Putamen (tissue), 1 donor: Measurements from ENCODE around the gene WBP1.
"Not testable (repeated sequence)": the region's sequence is repeated elsewhere in the genome, so short reads cannot be mapped to it uniquely, and the experiment has no call there.

Experiments used
- DNase-seq: peaks from one replicate; pipeline ENCODE4 v3.0.0-alpha.2; 2016; ENCODE audit warnings: low spot score

The WBP1 gene

DNA sequence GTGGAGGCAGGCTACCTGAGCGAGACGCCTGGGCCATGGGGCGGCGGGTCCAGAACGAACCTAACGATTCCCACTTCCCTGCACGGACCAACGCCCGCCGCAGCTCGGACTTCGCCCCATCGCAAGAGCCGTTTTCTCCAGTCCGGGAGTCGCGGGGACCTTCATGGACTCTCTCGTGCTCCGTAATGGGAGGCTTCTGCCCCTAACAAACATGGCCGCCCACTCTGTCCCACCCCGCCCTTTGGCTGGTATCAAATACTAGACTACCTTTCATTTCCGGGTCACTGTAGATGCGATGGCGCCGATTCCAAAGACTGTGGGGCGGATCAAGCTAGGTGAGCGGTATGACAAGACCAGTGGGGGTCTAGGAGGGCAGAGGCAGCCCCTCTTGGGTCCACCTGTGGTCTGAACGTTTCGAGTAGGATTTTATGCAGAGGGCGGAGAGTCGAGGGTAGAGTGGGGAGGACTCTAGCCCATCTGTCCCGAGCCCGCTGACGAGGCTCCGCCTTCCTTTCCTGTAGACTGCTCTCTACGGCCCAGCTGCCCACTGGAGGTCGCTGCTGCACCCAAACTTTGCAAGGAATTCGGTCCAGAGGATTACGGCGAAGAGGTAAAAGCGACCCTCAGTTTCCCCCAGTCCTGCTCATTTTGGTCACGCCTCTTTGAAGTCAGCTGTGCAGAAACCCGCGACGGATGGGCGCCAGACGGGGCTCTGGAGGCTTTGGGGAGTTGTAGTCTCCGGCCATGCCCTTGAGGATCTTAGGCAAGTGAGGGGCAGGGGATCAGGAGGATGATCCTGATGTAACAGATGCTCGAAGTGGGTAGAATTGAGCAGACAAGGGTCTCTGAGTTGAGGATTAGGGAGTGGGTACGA, 24.8 kb downstream of the WBP1 start, which contains the start of the genes CCDC142 and TTC31:
CCDC142 (minus strand) TSS at position 198 of the 874 bp plus-strand sequence; CDS start at position 37, 161 bp downstream.
TTC31 (plus strand) TSS at position 281 of the 874 bp plus-strand sequence; CDS start at position 296, 15 bp downstream.
- DNase-seq = peak; percentile 97

DNA sequence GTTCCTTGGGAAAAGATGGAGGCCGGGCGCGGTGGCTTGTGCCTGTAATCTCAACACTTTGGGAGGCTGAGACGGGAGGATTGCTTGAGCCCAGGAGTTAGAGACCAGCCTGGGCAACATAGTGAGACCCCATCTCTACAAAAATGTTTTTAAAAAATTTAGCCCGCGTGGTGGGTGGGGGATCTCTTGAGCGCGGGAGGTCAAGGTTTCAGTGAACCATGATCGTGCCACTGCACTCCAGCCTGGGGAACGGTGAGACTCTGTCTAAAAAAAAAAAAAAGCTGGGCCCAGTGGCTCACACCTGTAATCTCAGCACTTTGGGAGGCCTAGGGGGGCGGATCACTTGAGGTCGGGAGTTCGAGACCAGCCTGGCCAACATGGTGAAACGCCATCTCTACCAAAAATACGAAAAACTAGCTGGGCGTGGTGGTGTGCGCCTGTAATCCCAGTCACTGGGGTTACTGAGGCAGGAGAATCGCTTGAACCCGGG, 25.5 kb downstream of the WBP1 start:
- not testable (repeated sequence) for DNase-seq

DNA sequence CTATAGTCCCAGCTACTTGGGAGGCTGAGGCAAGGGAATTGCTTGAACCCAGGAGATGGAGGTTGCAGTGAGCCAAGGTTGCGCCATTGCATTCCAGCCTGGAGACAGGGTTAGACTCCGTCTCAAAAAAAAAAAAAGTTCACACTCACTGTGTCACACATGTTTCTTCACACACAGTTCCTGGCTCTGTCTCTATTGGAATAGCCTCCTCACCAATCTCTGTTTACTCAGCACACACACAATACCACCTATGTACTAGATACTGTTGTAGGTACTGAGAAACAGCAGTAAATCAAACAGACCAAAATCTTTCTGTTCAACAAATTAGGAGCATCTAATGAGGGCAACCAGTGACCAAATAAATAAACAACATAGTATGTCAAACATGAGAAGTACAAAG, 27.9 kb downstream of the WBP1 start:
- DNase-seq = no peak

DNA sequence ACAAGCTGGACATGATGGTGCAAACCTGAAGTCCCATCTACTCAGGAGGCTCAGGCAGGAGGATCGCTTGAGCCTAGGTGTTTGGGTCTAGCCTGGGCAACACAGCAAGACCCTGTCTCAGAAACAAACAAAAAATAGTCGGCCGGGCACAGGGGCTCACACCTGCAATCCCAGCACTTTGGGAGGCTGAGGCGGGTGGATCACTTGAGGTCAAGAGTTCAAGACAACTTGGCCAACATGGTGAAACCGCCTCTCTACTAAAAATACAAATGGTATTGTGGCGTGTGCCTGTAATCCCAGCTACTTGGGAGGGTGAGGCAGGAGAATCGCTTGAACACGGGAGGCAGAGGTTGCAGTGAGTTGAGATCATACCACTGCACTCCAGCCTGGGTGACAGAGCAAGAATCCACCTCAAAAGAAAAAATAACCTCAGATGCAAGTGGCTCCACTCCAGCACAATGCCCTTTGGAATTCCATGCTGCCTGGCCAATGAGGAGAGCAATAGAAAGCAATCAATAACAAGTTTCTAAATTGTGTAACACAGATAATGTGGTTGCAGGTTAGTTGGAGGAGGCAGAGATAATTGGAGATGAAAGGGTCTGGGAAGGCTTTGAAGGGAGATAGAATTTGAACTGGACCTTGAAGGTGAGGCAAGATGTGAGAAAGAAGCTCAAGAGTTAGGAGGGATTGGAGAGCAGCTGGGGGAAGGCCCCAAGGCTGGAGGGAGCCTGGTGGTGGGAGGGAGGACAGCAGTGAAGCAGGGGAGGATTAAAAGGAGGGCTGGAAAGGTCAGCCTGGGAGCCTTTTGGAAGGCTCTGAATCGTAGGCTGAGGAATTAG, 30.6 kb downstream of the WBP1 start:
- DNase-seq = no peak

DNA sequence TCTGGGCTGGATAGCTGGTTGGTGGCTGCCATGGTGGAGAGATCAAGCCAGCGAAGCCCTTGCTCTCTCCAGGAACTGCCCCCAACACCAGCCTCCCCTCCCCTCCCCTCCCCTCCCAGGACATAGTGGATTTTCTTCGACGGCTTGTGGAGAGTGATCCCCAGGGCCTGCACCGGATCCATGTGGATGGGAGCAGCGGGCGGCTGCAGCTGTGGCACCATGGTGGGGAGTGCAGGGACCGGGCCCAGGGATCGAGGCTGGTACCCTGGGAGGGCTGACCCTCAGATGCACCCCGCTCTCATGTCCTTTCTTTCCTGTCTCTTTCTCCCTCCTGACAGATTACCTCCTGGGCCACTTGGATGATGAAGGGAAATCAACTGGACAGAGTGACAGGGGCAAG, 31.7 kb downstream of the WBP1 start:
- no peak for DNase-seq

DNA sequence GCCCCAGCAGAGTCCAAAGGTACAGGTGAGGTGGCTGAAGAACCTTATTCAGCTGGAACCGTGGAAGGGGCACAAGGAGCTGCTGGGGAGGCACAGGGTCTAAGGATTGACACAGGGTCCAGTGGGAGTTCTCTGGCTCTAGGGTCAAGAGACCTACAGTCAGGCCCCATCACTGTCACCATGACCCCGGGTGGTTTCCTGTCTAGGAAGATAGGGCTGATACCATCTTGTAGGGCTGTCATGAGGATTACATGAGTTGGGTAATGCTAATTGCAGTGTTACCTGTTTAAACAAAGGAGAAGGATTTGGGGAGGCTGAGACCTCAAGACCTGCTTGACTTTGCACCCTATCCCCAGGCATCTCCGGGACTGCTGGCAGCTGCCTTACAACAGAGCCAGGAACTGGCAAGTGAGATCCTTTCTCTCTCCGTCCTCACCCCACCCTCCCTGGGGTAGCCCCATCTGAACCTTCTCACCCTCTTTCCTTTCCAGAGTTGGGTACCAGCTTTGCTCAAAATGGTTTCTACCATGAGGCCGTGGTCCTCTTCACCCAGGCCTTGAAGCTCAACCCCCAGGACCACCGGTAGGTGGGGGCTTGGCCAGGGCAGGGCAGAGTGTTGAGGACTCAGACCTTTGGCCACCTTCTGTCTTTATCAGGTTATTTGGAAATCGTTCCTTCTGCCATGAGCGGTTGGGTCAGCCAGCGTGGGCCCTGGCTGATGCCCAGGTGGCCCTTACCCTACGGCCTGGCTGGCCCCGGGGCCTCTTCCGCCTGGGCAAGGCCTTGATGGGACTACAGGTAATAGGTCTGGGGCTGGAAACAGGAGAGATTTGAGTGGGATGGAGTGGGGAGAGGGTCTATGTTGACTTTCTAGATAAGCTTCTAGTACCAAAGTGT, 33.7 kb downstream of the WBP1 start:
- no peak for DNase-seq

DNA sequence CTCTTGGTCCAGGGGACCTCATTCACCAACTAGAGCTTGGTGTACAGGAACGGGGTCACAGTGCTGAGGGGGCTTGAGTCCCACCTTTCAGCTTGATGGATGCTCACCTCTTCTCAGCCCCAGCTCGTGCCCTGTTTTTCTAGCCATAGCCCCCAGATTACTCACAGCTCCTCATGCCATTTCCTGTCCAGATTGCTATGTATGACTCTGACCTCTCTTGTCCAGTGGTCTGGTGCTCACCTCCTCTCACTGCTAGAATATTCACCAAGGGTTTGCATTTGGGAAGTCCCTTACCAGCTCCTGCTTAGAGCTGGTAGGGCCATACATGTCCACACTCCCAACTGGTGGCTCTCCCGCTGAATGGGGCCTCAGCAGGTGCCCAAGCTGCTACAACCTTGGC, 35.3 kb downstream of the WBP1 start:
- DNase-seq = no peak

DNA sequence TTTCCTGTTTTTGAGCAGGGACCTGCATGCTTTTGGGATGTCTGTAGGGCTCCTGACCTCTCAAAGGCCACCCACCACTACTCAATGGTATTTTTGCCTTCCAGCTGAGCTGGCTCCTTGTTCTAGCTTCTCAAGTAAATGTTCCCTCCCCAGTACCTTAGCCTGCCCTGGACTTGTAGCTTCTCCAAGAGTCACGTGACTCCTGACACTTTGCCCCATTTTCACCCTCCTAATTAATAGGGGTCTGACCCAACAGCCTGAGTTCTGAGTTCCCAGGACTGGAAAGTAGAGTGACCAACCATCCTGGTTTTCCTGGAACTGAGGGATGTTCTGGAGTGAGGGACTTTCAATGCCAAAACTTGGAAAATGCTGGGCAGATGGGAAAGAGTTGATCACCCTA, 37.2 kb downstream of the WBP1 start:
- no peak for DNase-seq

DNA sequence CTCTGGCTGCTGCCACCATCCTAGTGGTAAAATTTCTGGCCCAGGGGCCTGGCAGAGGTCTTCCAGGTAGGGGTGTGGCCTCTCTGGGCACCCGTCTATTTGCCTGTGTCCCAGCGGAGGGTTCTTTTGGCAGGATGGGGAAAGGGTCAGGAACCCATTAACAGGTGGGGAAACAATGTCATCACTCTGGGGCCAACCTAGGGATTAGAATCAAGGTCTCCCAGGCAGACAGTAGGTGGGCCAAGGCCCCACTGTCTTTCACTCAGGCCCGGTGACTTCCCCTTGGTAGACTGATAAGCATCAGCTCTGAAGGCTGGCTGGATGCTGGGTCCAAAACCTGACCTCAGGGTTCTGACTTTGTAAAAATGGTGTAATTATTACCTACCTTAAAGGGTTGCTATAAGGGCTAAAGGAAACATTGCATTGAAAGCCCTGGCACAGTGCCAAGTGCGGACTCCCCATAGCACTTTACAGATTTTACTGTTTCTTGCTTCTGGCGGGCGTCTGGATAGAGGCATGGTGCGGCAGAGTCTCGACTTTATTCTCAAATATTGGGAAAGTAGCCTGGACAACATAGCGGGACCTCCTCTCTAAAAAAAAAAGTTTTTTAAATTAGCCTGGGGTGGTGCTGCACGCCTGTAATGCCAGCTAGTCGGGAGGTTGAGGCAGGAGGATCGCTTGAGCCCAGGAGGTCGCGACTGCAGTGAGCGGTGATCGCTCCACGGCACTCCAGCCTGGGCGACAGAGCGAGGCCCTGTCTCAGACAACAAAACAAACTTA, 38.9 kb downstream of the WBP1 start:
- no peak for DNase-seq

DNA sequence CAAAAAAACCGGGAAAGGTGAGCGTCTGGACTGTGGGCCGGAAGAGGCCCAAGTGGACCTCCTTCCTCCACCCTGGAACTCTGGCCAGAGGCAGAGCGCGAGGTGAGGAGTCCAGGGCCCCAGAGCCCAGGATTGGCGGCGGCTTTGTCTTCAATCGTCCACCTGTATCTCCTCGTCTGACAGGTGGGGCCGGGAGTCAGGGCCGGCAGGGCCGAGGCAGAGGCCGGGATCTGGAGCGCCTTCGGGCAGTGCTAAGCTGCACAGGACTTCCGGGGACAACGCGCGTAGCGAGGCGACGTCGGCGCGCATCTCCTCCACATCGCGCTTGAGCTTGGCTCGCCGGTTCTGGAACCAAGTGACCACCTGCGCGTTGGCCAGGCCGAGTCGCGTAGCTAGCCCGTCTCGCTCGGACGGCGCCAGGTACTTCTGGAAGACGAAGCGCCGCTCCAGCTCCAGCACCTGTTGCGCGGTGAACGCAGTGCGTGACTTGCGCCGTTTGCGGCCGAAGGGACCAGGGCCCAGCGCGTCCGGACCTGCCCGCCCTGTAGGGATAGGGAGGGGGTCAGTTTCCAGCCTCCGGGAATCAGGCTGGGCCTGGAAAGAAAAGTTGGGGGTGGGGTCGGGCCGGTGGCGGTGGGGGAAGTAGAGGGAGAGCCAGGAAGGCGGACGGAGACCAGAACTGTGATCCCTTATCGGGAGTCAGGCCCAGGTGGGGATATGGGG, 39.7 kb downstream of the WBP1 start:
- no peak for DNase-seq

DNA sequence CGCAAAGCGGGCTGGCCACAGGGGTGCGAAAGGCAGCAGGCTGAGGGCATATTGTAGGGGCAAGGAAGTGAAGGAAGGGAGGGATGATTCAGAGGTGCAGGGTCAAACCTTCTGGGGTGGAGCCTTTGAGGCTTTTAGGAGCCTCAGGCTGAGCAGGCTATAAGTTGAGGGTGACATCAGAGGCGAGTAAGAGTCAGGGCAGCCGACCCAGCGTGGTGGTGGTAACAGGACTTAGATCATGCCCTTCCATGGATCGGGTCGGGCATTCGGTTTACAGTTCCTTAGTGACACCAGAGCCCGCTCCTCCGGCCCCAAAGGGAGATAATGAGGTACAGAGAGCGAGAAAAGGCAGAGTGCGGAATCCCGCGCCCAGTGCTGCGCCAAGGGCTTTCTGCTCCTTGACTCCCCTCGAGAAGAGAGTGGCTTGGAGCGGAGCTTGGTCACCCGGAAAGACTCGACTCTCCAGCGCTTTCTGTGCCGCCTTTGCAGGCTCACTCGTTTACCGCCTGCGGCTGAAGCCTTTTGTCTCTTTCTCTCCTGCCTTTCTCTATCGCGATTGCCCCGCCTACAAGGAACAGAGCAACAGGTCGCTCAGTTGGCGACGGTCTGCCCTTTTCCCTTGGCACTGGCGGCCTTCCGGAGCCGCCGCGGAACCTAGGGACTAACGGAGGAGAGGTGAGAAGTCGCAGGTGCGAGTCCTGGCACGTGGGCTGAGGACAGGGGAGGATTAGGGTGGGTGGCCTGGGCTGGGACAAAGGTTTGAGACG, 40.4 kb downstream of the WBP1 start:
- DNase-seq = no peak

DNA sequence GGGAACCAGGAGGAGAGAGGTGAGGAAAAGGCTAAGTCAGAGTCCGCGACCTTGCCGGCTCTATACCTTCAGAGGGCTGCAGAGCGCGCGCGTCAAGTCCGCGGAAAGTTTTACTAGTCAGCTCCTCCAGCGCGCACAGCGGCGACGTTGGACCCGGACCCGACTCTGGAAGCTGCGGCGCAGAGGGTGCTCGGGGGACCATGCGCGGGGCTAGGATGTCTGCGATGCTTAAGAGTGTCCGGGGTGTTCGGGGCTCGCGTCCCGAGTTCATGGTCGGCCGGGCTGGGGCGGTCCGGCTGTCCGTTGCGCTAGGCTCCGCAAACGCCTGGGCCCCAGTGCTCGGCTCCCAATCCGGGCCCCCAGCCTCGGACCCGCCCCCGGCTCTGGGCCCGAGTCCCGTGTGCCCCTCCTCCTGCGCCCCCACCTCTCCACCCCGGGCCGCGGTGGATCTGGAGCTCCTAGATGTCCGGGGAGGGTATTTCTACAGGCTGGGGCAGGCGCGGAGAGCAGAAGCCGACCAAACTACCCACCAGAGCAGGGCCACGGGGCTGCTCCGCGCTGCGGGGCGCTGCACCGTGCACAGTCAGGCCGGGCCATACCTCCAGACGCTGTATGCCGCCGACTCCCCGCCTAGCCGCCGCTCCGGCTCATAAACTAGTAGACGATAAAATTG, 41.2 kb downstream of the WBP1 start, which contains the start of gene LBX2:
LBX2 (minus strand) TSS at position 337 of the 673 bp plus-strand sequence; CDS start at position 271, 66 bp downstream.
- DNase-seq = no peak

DNA sequence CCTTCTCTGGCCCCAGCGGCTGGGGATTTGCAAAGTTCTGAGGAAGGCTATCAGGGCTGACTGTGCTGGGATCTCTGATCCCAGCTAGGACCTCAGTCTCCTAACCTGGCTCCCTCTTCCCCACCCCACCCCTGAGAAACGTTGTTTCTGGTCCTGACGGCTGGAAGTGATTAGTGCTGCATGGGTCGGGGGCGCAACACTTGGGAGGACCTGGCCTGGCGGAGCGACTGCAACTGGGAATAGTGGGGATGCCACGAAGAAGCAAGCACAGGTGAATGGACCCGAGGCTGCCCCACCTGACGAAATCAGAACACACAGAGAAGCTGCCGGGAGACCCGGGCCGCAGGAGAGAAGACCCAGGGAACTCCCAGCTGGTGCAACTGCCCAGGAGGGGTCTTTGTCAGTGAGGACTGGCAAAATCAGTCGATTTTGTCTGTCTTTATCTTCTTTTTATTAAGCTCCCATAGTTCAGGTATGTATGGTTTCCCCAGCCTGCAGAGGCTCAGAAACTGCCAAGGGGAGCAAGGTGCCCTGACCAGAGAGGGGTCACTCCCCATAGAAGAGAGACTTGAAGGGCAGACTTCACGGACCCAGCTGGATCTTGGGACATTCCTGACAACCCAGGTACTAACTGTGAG, 41.8 kb downstream of the WBP1 start:
- DNase-seq = no peak

DNA sequence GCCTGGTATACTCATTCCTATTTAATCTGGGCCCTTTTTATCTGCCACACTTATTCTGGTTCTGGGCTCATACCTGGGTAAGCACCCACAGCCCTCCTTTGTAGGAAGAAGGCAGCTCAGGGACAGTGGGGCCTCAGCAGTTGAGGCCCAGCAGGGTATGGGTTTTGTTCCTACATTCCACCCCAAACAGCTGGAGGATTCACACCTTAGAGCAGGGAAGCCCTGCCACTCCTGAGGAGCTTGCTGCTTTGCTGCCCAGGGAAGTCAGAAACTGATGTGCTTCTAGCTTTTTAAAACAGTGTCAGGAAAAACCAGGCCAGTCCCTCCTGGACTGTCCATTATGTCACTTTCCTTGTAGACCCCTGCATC, 42.3 kb downstream of the WBP1 start:
- no peak for DNase-seq

DNA sequence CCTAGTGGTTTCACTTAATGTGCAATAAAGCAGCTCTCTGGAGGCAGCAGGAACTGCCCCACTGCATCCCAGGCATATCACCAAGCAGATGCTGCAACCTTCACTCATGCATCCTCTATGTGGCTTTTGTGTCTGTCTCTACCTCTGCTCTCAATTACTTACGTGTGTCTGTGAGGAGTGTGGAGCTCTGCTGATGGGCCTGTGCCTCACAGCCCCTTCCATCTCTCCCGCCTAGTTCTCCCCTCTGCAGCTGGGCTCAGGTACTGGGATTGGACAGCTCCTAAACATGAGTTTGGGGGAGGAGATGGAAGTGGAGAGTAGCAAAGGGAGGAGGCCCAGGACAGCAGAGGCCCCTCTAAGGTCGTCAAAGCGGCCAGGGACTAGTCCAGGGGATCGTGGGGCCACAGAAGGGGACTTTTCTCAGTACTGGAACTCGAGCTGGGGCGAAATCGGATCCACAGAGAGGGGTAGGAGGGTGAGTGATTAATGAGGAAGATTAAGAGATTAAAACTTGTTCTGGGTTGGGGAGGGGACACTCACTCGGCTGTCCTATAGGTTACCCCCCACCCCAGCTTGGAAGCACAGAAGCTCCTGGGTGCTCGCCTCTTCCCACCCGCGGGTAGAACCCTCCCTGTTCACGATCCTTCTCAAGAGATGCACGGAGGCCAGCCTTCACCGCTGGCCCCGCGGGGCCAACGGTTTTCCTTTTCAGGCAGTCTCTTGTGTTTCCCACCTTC, 43.3 kb downstream of the WBP1 start:
- DNase-seq = no peak

DNA sequence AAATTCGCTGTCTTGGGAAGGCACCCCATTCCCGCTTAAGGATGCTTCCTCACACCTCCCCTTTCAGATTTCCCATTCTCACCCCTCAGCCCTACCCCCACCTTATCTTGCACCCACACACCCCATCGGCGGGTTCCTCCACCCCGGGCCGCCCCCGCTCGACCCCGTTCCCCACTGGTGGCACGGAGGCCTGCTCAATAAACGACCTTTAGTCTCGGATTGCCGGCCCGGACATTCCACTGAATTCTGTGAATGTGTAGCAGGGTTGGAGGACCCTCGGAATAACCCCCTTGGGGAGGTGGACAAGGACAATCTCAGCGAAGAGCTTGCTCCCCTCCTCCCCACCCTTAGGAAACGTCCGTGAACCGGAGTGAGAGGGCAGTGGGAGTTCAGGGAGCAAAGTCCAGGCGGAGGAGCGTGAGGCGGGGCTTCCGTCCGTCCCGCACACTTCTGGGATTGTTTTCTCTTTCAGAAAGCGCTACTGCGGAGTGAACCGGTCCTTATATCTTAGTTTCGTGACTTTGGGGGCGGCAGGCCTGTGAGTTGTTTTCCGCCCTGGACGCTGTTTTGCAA, 44.0 kb downstream of the WBP1 start:
- no peak for DNase-seq
